GM23338 (cell line): ENCODE measurements around the gene SELENOM. TPM values are rescaled to one million over a fixed set of nuclear protein-coding genes. Genes with fewer than 3 reads are reported as not detected.

Experiments used
- ATAC-seq: fragments of 200-7000 bp; cut with Tn5 transposase; 3 replicates; pipeline ENCODE4 v1.9.1; 2020
- DNase-seq: peaks from one replicate; pipeline ENCODE4 v3.0.0-alpha.2; 2015; ENCODE audit warnings: low spot score
- H2AFZ ChIP-seq: fragments of 200-600 bp; sonication (generic); 2 replicates; pipeline ENCODE4 v1.8.0; 2016; ENCODE audit warnings: antibody characterized with exemption, mild to moderate bottlenecking, moderate library complexity
- H3F3A ChIP-seq: fragments of 200-600 bp; sonication (generic); replicated peaks from 2 replicates; pipeline ENCODE4 v1.8.0; 2017; ENCODE audit warnings: antibody characterized with exemption, mixed run types, low read depth
- H3K27ac ChIP-seq: fragments of 200-600 bp; sonication (generic); 2 replicates; pipeline ENCODE4 v1.6.1; 2016; ENCODE audit warnings: low read depth
- H3K27me3 ChIP-seq: fragments of 200-600 bp; sonication (generic); 2 replicates; pipeline ENCODE4 v1.8.0; 2016; ENCODE audit warnings: mild to moderate bottlenecking, mixed run types, moderate library complexity; ENCODE audit not compliant: insufficient read depth
- H3K36me3 ChIP-seq: fragments of 200-600 bp; sonication (generic); 2 replicates; pipeline ENCODE4 v1.8.0; 2016; ENCODE audit warnings: mild to moderate bottlenecking; ENCODE audit not compliant: insufficient read depth
- H3K4me1 ChIP-seq: fragments of 200-600 bp; sonication (generic); 2 replicates; pipeline ENCODE4 v1.8.0; 2016; ENCODE audit warnings: mild to moderate bottlenecking, moderate library complexity; ENCODE audit not compliant: insufficient read depth
- H3K4me2 ChIP-seq: fragments of 200-600 bp; sonication (generic); 2 replicates; pipeline ENCODE4 v1.7.1; 2017; ENCODE audit warnings: mixed run types
- H3K4me3 ChIP-seq: fragments of 200-600 bp; sonication (generic); 2 replicates; pipeline ENCODE4 v1.6.1; 2016; ENCODE audit warnings: mixed run types
- H3K79me2 ChIP-seq: fragments of 200-600 bp; sonication (generic); replicated peaks from 2 replicates; pipeline ENCODE4 v1.8.0; 2017; ENCODE audit warnings: mild to moderate bottlenecking; ENCODE audit not compliant: insufficient read depth
- H3K9me2 ChIP-seq: fragments of 200-600 bp; sonication (generic); 2 replicates; pipeline ENCODE4 v1.8.0; 2017; ENCODE audit not compliant: insufficient read depth
- H4K20me1 ChIP-seq: fragments of 200-600 bp; sonication (generic); replicated peaks from 2 replicates; pipeline ENCODE4 v1.8.0; 2017; ENCODE audit warnings: mild to moderate bottlenecking; ENCODE audit not compliant: insufficient read depth
- H3K27ac Mint-ChIP-seq: 2 replicates; pipeline ENCODE4 v1.8.0; 2020; ENCODE audit warnings: inconsistent platforms, mild to moderate bottlenecking, moderate library complexity, mixed read lengths
- H3K27me3 Mint-ChIP-seq: 3 replicates; pipeline ENCODE4 v1.8.0; 2022; ENCODE audit warnings: low read depth, mild to moderate bottlenecking, moderate library complexity, mixed read lengths, inconsistent platforms; ENCODE audit not compliant: insufficient read depth, poor library complexity
- H3K36me3 Mint-ChIP-seq: 3 replicates; pipeline ENCODE4 v1.8.0; 2021; ENCODE audit warnings: low read depth, mild to moderate bottlenecking, inconsistent platforms, moderate library complexity, mixed read lengths
- H3K4me1 Mint-ChIP-seq: 3 replicates; pipeline ENCODE4 v1.8.0; 2020; ENCODE audit warnings: mild to moderate bottlenecking, inconsistent platforms, mixed read lengths
- H3K4me3 Mint-ChIP-seq: 3 replicates; pipeline ENCODE4 v1.8.0; 2021; ENCODE audit warnings: moderate library complexity, mild to moderate bottlenecking, inconsistent platforms, mixed read lengths
- H3K9me3 Mint-ChIP-seq: 3 replicates; pipeline ENCODE4 v1.8.0; 2020; ENCODE audit warnings: moderate library complexity, mild to moderate bottlenecking, inconsistent platforms, mixed read lengths
- CREB1 ChIP-seq: fragments of 250-450 bp; sonication (Bioruptor Pico); IDR thresholded peaks from 2 replicates; pipeline ENCODE4 v1.5.0; 2020; ENCODE audit warnings: low read depth, mild to moderate bottlenecking, moderate library complexity
- EZH2 ChIP-seq: fragments of 200-600 bp; sonication (generic); IDR thresholded peaks from one replicate; pipeline ENCODE4 v1.8.0; 2017; ENCODE audit warnings: antibody characterized with exemption, mild to moderate bottlenecking, low read depth; ENCODE audit not compliant: unreplicated experiment
- EZH2phosphoT487 ChIP-seq: fragments of 200-600 bp; sonication (generic); IDR thresholded peaks from one replicate; pipeline ENCODE4 v1.8.1; 2018; ENCODE audit warnings: antibody characterized with exemption; ENCODE audit not compliant: unreplicated experiment
- JUNB ChIP-seq: IDR thresholded peaks from one replicate; pipeline ENCODE4 v1.6.1; 2016; ENCODE audit warnings: antibody characterized with exemption; ENCODE audit not compliant: unreplicated experiment
- NANOG ChIP-seq: IDR thresholded peaks from 2 replicates; pipeline ENCODE4 v1.6.1; 2016; ENCODE audit warnings: antibody characterized with exemption, borderline replicate concordance
- POLR2AphosphoS5 ChIP-seq: IDR thresholded peaks from 2 replicates; pipeline ENCODE4 v1.6.1; 2016; ENCODE audit warnings: antibody characterized with exemption, low read depth
- STAT1 ChIP-seq: IDR thresholded peaks from one replicate; pipeline ENCODE4 v1.6.1; 2016; ENCODE audit warnings: antibody characterized with exemption; ENCODE audit not compliant: unreplicated experiment
- ZNF114 ChIP-seq: fragments of 250-450 bp; sonication (Bioruptor Pico); IDR thresholded peaks from 2 replicates; pipeline ENCODE4 v1.5.0; 2020; ENCODE audit warnings: mild to moderate bottlenecking, moderate library complexity
- ZNF331 ChIP-seq: fragments of 250-450 bp; sonication (Bioruptor Pico); IDR thresholded peaks from 2 replicates; pipeline ENCODE4 v1.5.0; 2020; ENCODE audit warnings: low read depth, mild to moderate bottlenecking, moderate library complexity
- polyA plus RNA-seq: library from polyadenylated mRNA; unstranded; fragments of >200 nt; fragmentation: Nextera tagmentation; extraction: Ambion mirVana; gene quantifications from 2 replicates; pipeline ENCODE4 v1.2.1, GENCODE V29; 2016
- total RNA-seq: library from RNA; depleted of rRNA; stranded (reverse); fragments of >200 nt; shearing (Covaris generic); gene quantifications from 2 replicates; pipeline ENCODE4 v1.2.3, GENCODE V29; 2014
- TF ChIP-seq, protein P1 (sequence below): fragments of 250-450 bp; sonication (Bioruptor Pico); IDR thresholded peaks from 2 replicates; pipeline ENCODE4 v1.5.0; 2020; ENCODE audit warnings: mild to moderate bottlenecking, moderate library complexity
- TF ChIP-seq, protein P2 (sequence below), 2 experiments: fragments of 200-600 bp in 1 of 2; sonication (generic) in 1 of 2; conservative IDR thresholded peaks; 2 replicates each; pipeline versions ENCODE4 v1.5.1 to v1.6.1; 2016 to 2017; ENCODE audit warnings: antibody characterized with exemption in 2 of 2, low read depth in 2 of 2, mild to moderate bottlenecking in 2 of 2, moderate library complexity in 1 of 2
- TF ChIP-seq, protein P3 (sequence below): IDR thresholded peaks from 2 replicates; pipeline ENCODE4 v1.6.1; 2016; ENCODE audit warnings: antibody characterized with exemption
- TF ChIP-seq, protein P4 (sequence below): IDR thresholded peaks from one replicate; pipeline ENCODE4 v1.6.1; 2018; ENCODE audit warnings: antibody characterized with exemption; ENCODE audit not compliant: unreplicated experiment

The SELENOM gene
- total and polyA plus RNA-seq, 2 experiments from 2014 or later: 44.9 to 50.8 TPM

DNA sequence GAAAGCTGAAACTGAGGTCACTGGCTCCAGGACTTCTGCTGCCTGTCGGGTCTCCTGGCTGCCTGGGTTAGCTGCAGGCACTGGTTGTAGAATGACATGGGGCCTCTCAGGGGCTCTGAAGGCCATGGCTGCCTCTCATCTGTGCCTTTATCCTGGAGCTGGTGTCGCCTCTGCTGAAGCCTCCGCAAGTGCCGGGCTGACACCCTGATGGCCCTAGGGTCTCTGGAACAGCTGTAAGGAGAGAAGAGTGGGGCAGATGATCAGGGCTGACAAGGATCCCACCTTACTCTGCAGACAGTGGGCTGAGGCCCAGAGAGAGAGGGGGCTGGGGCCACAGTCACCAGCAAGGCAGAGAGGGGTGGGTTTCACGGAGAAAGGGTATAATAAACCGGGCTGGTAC is 28.3 kb upstream of the SELENOM start:
- TF ChIP-seq ZNF114 (CRISPR knock-in tag) (no peak), STAT1 (no peak), CREB1 (CRISPR knock-in tag) (no peak), POLR2AphosphoS5 (no peak), JUNB (no peak), NANOG (no peak), EZH2 (no peak), ZNF331 (CRISPR knock-in tag) (no peak), EZH2phosphoT487 (no peak)
- TF ChIP-seq, protein P1, sequence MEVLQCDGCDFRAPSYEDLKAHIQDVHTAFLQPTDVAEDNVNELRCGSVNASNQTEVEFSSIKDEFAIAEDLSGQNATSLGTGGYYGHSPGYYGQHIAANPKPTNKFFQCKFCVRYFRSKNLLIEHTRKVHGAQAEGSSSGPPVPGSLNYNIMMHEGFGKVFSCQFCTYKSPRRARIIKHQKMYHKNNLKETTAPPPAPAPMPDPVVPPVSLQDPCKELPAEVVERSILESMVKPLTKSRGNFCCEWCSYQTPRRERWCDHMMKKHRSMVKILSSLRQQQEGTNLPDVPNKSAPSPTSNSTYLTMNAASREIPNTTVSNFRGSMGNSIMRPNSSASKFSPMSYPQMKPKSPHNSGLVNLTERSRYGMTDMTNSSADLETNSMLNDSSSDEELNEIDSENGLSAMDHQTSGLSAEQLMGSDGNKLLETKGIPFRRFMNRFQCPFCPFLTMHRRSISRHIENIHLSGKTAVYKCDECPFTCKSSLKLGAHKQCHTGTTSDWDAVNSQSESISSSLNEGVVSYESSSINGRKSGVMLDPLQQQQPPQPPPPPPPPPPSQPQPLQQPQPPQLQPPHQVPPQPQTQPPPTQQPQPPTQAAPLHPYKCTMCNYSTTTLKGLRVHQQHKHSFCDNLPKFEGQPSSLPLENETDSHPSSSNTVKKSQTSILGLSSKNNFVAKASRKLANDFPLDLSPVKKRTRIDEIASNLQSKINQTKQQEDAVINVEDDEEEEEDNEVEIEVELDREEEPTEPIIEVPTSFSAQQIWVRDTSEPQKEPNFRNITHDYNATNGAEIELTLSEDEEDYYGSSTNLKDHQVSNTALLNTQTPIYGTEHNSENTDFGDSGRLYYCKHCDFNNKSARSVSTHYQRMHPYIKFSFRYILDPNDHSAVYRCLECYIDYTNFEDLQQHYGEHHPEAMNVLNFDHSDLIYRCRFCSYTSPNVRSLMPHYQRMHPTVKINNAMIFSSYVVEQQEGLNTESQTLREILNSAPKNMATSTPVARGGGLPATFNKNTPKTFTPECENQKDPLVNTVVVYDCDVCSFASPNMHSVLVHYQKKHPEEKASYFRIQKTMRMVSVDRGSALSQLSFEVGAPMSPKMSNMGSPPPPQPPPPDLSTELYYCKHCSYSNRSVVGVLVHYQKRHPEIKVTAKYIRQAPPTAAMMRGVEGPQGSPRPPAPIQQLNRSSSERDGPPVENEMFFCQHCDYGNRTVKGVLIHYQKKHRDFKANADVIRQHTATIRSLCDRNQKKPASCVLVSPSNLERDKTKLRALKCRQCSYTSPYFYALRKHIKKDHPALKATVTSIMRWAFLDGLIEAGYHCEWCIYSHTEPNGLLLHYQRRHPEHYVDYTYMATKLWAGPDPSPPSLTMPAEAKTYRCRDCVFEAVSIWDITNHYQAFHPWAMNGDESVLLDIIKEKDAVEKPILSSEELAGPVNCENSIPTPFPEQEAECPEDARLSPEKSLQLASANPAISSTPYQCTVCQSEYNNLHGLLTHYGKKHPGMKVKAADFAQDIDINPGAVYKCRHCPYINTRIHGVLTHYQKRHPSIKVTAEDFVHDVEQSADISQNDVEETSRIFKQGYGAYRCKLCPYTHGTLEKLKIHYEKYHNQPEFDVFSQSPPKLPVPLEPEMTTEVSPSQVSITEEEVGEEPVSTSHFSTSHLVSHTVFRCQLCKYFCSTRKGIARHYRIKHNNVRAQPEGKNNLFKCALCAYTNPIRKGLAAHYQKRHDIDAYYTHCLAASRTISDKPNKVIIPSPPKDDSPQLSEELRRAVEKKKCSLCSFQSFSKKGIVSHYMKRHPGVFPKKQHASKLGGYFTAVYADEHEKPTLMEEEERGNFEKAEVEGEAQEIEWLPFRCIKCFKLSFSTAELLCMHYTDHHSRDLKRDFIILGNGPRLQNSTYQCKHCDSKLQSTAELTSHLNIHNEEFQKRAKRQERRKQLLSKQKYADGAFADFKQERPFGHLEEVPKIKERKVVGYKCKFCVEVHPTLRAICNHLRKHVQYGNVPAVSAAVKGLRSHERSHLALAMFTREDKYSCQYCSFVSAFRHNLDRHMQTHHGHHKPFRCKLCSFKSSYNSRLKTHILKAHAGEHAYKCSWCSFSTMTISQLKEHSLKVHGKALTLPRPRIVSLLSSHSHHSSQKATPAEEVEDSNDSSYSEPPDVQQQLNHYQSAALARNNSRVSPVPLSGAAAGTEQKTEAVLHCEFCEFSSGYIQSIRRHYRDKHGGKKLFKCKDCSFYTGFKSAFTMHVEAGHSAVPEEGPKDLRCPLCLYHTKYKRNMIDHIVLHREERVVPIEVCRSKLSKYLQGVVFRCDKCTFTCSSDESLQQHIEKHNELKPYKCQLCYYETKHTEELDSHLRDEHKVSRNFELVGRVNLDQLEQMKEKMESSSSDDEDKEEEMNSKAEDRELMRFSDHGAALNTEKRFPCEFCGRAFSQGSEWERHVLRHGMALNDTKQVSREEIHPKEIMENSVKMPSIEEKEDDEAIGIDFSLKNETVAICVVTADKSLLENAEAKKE (CRISPR knock-in tag): no peak
- TF ChIP-seq, protein P2, sequence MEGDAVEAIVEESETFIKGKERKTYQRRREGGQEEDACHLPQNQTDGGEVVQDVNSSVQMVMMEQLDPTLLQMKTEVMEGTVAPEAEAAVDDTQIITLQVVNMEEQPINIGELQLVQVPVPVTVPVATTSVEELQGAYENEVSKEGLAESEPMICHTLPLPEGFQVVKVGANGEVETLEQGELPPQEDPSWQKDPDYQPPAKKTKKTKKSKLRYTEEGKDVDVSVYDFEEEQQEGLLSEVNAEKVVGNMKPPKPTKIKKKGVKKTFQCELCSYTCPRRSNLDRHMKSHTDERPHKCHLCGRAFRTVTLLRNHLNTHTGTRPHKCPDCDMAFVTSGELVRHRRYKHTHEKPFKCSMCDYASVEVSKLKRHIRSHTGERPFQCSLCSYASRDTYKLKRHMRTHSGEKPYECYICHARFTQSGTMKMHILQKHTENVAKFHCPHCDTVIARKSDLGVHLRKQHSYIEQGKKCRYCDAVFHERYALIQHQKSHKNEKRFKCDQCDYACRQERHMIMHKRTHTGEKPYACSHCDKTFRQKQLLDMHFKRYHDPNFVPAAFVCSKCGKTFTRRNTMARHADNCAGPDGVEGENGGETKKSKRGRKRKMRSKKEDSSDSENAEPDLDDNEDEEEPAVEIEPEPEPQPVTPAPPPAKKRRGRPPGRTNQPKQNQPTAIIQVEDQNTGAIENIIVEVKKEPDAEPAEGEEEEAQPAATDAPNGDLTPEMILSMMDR (conservative IDR thresholded peaks at IDR 0.05; ENCODE audit: low read depth in 2 of 2): no peak
- TF ChIP-seq, protein P3, sequence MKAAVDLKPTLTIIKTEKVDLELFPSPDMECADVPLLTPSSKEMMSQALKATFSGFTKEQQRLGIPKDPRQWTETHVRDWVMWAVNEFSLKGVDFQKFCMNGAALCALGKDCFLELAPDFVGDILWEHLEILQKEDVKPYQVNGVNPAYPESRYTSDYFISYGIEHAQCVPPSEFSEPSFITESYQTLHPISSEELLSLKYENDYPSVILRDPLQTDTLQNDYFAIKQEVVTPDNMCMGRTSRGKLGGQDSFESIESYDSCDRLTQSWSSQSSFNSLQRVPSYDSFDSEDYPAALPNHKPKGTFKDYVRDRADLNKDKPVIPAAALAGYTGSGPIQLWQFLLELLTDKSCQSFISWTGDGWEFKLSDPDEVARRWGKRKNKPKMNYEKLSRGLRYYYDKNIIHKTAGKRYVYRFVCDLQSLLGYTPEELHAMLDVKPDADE: no peak
- TF ChIP-seq, protein P4, sequence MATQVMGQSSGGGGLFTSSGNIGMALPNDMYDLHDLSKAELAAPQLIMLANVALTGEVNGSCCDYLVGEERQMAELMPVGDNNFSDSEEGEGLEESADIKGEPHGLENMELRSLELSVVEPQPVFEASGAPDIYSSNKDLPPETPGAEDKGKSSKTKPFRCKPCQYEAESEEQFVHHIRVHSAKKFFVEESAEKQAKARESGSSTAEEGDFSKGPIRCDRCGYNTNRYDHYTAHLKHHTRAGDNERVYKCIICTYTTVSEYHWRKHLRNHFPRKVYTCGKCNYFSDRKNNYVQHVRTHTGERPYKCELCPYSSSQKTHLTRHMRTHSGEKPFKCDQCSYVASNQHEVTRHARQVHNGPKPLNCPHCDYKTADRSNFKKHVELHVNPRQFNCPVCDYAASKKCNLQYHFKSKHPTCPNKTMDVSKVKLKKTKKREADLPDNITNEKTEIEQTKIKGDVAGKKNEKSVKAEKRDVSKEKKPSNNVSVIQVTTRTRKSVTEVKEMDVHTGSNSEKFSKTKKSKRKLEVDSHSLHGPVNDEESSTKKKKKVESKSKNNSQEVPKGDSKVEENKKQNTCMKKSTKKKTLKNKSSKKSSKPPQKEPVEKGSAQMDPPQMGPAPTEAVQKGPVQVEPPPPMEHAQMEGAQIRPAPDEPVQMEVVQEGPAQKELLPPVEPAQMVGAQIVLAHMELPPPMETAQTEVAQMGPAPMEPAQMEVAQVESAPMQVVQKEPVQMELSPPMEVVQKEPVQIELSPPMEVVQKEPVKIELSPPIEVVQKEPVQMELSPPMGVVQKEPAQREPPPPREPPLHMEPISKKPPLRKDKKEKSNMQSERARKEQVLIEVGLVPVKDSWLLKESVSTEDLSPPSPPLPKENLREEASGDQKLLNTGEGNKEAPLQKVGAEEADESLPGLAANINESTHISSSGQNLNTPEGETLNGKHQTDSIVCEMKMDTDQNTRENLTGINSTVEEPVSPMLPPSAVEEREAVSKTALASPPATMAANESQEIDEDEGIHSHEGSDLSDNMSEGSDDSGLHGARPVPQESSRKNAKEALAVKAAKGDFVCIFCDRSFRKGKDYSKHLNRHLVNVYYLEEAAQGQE: no peak
- Histone ChIP-seq H3K4me1 (peaks cover 16% of the 10 kb centered on the region), H3K36me3 (peaks cover 17% of the 10 kb centered on the region), H3F3A (no peaks in the 10 kb centered on the region), H3K4me3 (no peak overlapping the region), H3K27ac (no peak overlapping the region), H3K9me2 (no peaks in the 10 kb centered on the region), H3K27me3 (no peaks in the 10 kb centered on the region), H3K4me2 (no peak overlapping the region), H4K20me1 (peaks cover 6% of the 10 kb centered on the region; the same call in 1 of the 2 replicates), H2AFZ (no peak overlapping the region), H3K79me2 (peaks cover 25% of the 10 kb centered on the region)
- Mint-ChIP-seq H3K36me3 (peaks cover 29% of the 10 kb centered on the region), H3K27me3 (peaks cover 7% of the 10 kb centered on the region), H3K9me3 (no peaks in the 10 kb centered on the region), H3K4me1 (peaks cover 16% of the 10 kb centered on the region), H3K4me3 (no peak overlapping the region), H3K27ac (no peak overlapping the region)
- ATAC-seq (no peak), DNase-seq (no peak)
